Activated CD8-positive, alpha-beta memory T cell treated with anti-CD3 and anti-CD28 coated beads, Interleukin-2, amount 10 ng/mL, durations not matched to agents 7 days and 5 days (primary cell): ENCODE measurements around the gene LBX2. TPM values are rescaled to one million over a fixed set of nuclear protein-coding genes. Genes with fewer than 3 reads are reported as not detected.

Experiments used
- ATAC-seq: fragments of 150-1000 bp; cut with Tn5 transposase; one replicate; pipeline ENCODE4 v1.10.0; 2021; ENCODE audit warnings: moderate library complexity
- CTCF ChIA-PET: fragments of 350-600 bp; sonication (Branson Sonifier 250); formaldehyde crosslinking; loops from one replicate; lab custom pipeline; 2021; ENCODE audit warnings: antibody characterized with exemption; lab: Charles Lee
- DNase-seq: peaks from one replicate; pipeline ENCODE4 v3.0.0-alpha.2; 2020
- H3K27ac Mint-ChIP-seq: one replicate; pipeline ENCODE4 v1.8.0; 2021; ENCODE audit warnings: mild to moderate bottlenecking, mixed read lengths
- H3K27me3 Mint-ChIP-seq: one replicate; pipeline ENCODE4 v1.8.0; 2021; ENCODE audit warnings: mixed read lengths
- H3K36me3 Mint-ChIP-seq: one replicate; pipeline ENCODE4 v1.8.0; 2021; ENCODE audit warnings: mild to moderate bottlenecking, mixed read lengths
- H3K4me1 Mint-ChIP-seq: one replicate; pipeline ENCODE4 v1.8.0; 2021; ENCODE audit warnings: mixed read lengths
- H3K4me3 Mint-ChIP-seq: one replicate; pipeline ENCODE4 v1.8.0; 2021; ENCODE audit warnings: mild to moderate bottlenecking, moderate library complexity, mixed read lengths
- H3K9me3 Mint-ChIP-seq: one replicate; pipeline ENCODE4 v1.8.0; 2022; ENCODE audit warnings: low read depth, mixed read lengths
- total RNA-seq, 2 experiments: library from RNA; stranded (reverse); gene quantifications; one replicate each; pipeline ENCODE4 v1.2.3, GENCODE V29; 2021

The LBX2 gene
- total RNA-seq, 2 experiments from 2014 or later = 1.3 to 2.4 TPM

- ATAC-seq = peak; percentile 88
These were observed 7.9 kb upstream of the LBX2 start, which contains the start of gene PCGF1 for GRCh38 chr2:74507145-74507925. Gene PCGF1, minus strand, starts transcription at chr2:74507695. Its CDS starts 27 bp downstream, at chr2:74507668.

GRCh38 chr2:74505448-74506246 lies 6.2 kb upstream of the LBX2 start:
- ATAC-seq = no peak
- Mint-ChIP-seq H3K4me1 (peaks cover 55% of the 10 kb centered on the region), H3K4me3 (no peak overlapping the region), H3K27ac (no peak overlapping the region), H3K27me3 (peaks cover 24% of the 10 kb centered on the region), H3K36me3 (peaks cover 10% of the 10 kb centered on the region), H3K9me3 (no peaks in the 10 kb centered on the region)
- CTCF ChIA-PET = interaction anchor here (1.3 to 6.9 kb wide), 6 partner anchors 8 to 82 kb away, joined by 3 to 39 read pairs (median 15); partner anchors contain the start of genes AUP1, CCDC142, HTRA2 and TLX2
- DNase-seq = no peak

More at GRCh38 chr2:74507145-74507925, 7.9 kb upstream of the LBX2 start, which contains the start of gene PCGF1:
- H3K4me3 Mint-ChIP-seq = peak within 1 kb of the TSS; percentile 90
- H3K9me3 Mint-ChIP-seq = no peaks in the 10 kb centered on the region
- H3K36me3 Mint-ChIP-seq = peaks cover 10% of the 10 kb centered on the region
- peak within 1 kb of the TSS; percentile 99 for H3K27ac Mint-ChIP-seq
- peaks cover 24% of the 10 kb centered on the region for H3K27me3 Mint-ChIP-seq
- peaks cover 59% of the 10 kb centered on the region for H3K4me1 Mint-ChIP-seq
- CTCF ChIA-PET = interaction anchor here (0.9 to 2.5 kb wide), 10 partner anchors 8 to 82 kb away, joined by 3 to 14 read pairs (median 4); partner anchors contain the start of genes CCDC142, INO80B, MRPL53 and TTC31
- peak; percentile 99 for DNase-seq

DNA sequence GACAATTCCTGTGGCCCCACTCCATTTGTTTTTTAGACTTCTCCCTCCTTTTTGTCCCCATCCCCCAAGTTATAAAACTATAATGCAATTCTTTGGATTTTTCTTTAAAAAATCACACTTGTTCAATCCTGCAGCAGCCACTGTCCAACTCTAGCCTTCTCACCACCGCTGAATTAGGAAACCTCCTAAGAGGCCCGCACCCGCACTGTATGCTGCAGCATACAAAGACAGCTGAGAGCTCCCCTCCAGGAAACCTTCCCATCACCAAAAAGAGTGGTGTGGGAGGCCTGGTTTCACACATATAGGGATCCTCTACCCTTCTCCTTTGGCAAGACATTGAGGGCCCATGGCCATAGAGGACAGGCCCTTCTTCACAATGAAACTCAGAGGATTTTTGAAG lies 5.2 kb upstream of the LBX2 start:
- DNase-seq = no peak
- Mint-ChIP-seq H3K36me3 (peaks cover 10% of the 10 kb centered on the region), H3K27ac (no peak overlapping the region)

GRCh38 chr2:74503506-74504475 lies 4.4 kb upstream of the LBX2 start:
- H3K27ac Mint-ChIP-seq = peak overlapping the region; percentile 63
- peaks cover 10% of the 10 kb centered on the region for H3K36me3 Mint-ChIP-seq
- peak overlapping the region; percentile 77 for H3K4me3 Mint-ChIP-seq
- DNase-seq = no peak
- H3K9me3 Mint-ChIP-seq = no peaks in the 10 kb centered on the region
- no peak for ATAC-seq
- H3K4me1 Mint-ChIP-seq = peaks cover 57% of the 10 kb centered on the region
- H3K27me3 Mint-ChIP-seq = peaks cover 37% of the 10 kb centered on the region
- CTCF ChIA-PET = interaction anchor here (0.9 to 6.9 kb wide), 17 partner anchors 10 to 354 kb away, joined by 3 to 39 read pairs (median 4); partner anchors contain the start of genes AUP1, CCDC142, DQX1 and HTRA2

More for the DNA sequence above, 5.2 kb upstream of the LBX2 start:
- H3K9me3 Mint-ChIP-seq = no peaks in the 10 kb centered on the region
- peaks cover 52% of the 10 kb centered on the region for H3K4me1 Mint-ChIP-seq
- peaks cover 32% of the 10 kb centered on the region for H3K27me3 Mint-ChIP-seq
- no peak for ATAC-seq
- no peak overlapping the region for H3K4me3 Mint-ChIP-seq
- CTCF ChIA-PET = interaction anchor here (1.3 to 6.9 kb wide), 4 partner anchors 9 to 83 kb away, joined by 3 to 39 read pairs (median 22); partner anchors contain the start of genes AUP1, CCDC142, HTRA2 and TLX2

GRCh38 chr2:74502720-74503505 lies 3.5 kb upstream of the LBX2 start:
- H3K27me3 Mint-ChIP-seq = peaks cover 44% of the 10 kb centered on the region
- DNase-seq (peak; percentile 78), ATAC-seq (peak; percentile 40)
- no peaks in the 10 kb centered on the region for H3K9me3 Mint-ChIP-seq
- peaks cover 56% of the 10 kb centered on the region for H3K4me1 Mint-ChIP-seq
- H3K36me3 Mint-ChIP-seq = peaks cover 10% of the 10 kb centered on the region
- CTCF ChIA-PET = interaction anchor here (0.9 to 6.9 kb wide), 16 partner anchors 9 to 353 kb away, joined by 3 to 39 read pairs (median 4); partner anchors contain the start of genes AUP1, CCDC142, DQX1 and HTRA2
- H3K4me3 Mint-ChIP-seq = peak overlapping the region; percentile 77
- H3K27ac Mint-ChIP-seq = peak overlapping the region; percentile 63

DNA sequence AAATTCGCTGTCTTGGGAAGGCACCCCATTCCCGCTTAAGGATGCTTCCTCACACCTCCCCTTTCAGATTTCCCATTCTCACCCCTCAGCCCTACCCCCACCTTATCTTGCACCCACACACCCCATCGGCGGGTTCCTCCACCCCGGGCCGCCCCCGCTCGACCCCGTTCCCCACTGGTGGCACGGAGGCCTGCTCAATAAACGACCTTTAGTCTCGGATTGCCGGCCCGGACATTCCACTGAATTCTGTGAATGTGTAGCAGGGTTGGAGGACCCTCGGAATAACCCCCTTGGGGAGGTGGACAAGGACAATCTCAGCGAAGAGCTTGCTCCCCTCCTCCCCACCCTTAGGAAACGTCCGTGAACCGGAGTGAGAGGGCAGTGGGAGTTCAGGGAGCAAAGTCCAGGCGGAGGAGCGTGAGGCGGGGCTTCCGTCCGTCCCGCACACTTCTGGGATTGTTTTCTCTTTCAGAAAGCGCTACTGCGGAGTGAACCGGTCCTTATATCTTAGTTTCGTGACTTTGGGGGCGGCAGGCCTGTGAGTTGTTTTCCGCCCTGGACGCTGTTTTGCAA lies 2.8 kb upstream of the LBX2 start:
- CTCF ChIA-PET = interaction anchor here (1.6 to 6.9 kb wide), 5 partner anchors 12 to 86 kb away, joined by 3 to 39 read pairs (median 15); partner anchors contain the start of genes AUP1, CCDC142, HTRA2 and TTC31
- peaks cover 59% of the 10 kb centered on the region for H3K4me1 Mint-ChIP-seq

DNA sequence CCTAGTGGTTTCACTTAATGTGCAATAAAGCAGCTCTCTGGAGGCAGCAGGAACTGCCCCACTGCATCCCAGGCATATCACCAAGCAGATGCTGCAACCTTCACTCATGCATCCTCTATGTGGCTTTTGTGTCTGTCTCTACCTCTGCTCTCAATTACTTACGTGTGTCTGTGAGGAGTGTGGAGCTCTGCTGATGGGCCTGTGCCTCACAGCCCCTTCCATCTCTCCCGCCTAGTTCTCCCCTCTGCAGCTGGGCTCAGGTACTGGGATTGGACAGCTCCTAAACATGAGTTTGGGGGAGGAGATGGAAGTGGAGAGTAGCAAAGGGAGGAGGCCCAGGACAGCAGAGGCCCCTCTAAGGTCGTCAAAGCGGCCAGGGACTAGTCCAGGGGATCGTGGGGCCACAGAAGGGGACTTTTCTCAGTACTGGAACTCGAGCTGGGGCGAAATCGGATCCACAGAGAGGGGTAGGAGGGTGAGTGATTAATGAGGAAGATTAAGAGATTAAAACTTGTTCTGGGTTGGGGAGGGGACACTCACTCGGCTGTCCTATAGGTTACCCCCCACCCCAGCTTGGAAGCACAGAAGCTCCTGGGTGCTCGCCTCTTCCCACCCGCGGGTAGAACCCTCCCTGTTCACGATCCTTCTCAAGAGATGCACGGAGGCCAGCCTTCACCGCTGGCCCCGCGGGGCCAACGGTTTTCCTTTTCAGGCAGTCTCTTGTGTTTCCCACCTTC lies 2.1 kb upstream of the LBX2 start:
- DNase-seq = no peak
- Mint-ChIP-seq H3K36me3 (peaks cover 9% of the 10 kb centered on the region), H3K27me3 (peaks cover 49% of the 10 kb centered on the region), H3K27ac (no peak overlapping the region), H3K9me3 (no peaks in the 10 kb centered on the region), H3K4me3 (peak overlapping the region; percentile 77), H3K4me1 (peaks cover 53% of the 10 kb centered on the region)
- ATAC-seq = no peak
- CTCF ChIA-PET = interaction anchor here (1.1 to 6.9 kb wide), 7 partner anchors 12 to 86 kb away, joined by 3 to 39 read pairs (median 6); partner anchors contain the start of genes AUP1, C2orf81, CCDC142 and HTRA2

More for the DNA sequence above, 2.8 kb upstream of the LBX2 start:
- peak overlapping the region; percentile 77 for H3K4me3 Mint-ChIP-seq
- peaks cover 49% of the 10 kb centered on the region for H3K27me3 Mint-ChIP-seq
- peaks cover 10% of the 10 kb centered on the region for H3K36me3 Mint-ChIP-seq
- ATAC-seq = no peak
- no peak for DNase-seq
- no peak overlapping the region for H3K27ac Mint-ChIP-seq
- no peaks in the 10 kb centered on the region for H3K9me3 Mint-ChIP-seq

DNA sequence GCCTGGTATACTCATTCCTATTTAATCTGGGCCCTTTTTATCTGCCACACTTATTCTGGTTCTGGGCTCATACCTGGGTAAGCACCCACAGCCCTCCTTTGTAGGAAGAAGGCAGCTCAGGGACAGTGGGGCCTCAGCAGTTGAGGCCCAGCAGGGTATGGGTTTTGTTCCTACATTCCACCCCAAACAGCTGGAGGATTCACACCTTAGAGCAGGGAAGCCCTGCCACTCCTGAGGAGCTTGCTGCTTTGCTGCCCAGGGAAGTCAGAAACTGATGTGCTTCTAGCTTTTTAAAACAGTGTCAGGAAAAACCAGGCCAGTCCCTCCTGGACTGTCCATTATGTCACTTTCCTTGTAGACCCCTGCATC lies 1.2 kb upstream of the LBX2 start:
- Mint-ChIP-seq H3K4me1 (peaks cover 48% of the 10 kb centered on the region), H3K9me3 (no peaks in the 10 kb centered on the region), H3K4me3 (no peak overlapping the region), H3K36me3 (peaks cover 8% of the 10 kb centered on the region), H3K27ac (no peak overlapping the region), H3K27me3 (peaks cover 49% of the 10 kb centered on the region)
- CTCF ChIA-PET = interaction anchor here (1.0 to 6.9 kb wide), 10 partner anchors 9 to 87 kb away, joined by 3 to 39 read pairs (median 5); partner anchors contain the start of genes AUP1, C2orf81, CCDC142 and HTRA2
- no peak for DNase-seq
- ATAC-seq = no peak

DNA sequence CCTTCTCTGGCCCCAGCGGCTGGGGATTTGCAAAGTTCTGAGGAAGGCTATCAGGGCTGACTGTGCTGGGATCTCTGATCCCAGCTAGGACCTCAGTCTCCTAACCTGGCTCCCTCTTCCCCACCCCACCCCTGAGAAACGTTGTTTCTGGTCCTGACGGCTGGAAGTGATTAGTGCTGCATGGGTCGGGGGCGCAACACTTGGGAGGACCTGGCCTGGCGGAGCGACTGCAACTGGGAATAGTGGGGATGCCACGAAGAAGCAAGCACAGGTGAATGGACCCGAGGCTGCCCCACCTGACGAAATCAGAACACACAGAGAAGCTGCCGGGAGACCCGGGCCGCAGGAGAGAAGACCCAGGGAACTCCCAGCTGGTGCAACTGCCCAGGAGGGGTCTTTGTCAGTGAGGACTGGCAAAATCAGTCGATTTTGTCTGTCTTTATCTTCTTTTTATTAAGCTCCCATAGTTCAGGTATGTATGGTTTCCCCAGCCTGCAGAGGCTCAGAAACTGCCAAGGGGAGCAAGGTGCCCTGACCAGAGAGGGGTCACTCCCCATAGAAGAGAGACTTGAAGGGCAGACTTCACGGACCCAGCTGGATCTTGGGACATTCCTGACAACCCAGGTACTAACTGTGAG lies 656 bp upstream of the LBX2 start:
- Mint-ChIP-seq H3K4me1 (peaks cover 44% of the 10 kb centered on the region), H3K9me3 (no peaks in the 10 kb centered on the region), H3K4me3 (no peak overlapping the region), H3K36me3 (peaks cover 6% of the 10 kb centered on the region), H3K27ac (no peak overlapping the region), H3K27me3 (peaks cover 49% of the 10 kb centered on the region)
- ATAC-seq (no peak), DNase-seq (no peak)
- CTCF ChIA-PET = interaction anchor here (1.0 to 6.9 kb wide), 10 partner anchors 9 to 250 kb away, joined by 3 to 39 read pairs (median 6); partner anchors contain the start of genes AUP1, C2orf81, CCDC142 and HTRA2
